Caki2 (cell line): Measurements from ENCODE around the gene TRPM4. TPM values are rescaled to one million over a fixed set of nuclear protein-coding genes. Genes with fewer than 3 reads are reported as not detected.
"Not testable (repeated sequence)": the region's sequence is repeated elsewhere in the genome, so short reads cannot be mapped to it uniquely, and the experiment has no call there.

Experiments
- DNase-seq: peaks from one replicate; pipeline ENCODE4 v3.0.0-alpha.2; 2015; ENCODE audit warnings: low read depth
- in situ Hi-C: cut with HindIII; loops from 2 replicates; pipeline ENCODE4 v1.10.0; 2016; ENCODE audit warnings: low sequenced_read_pairs, low pct_unique_long_range_greater_than_20kb, mixed read lengths
- total RNA-seq: library from RNA; depleted of rRNA; stranded (reverse); fragments of >200 nt; shearing (Covaris generic); gene quantifications from 2 replicates; pipeline ENCODE4 v1.2.3, GENCODE V29; 2014; ENCODE audit warnings: low replicate concordance

The TRPM4 gene
- total RNA-seq, 1 experiment from 2014 or later = 18.2 TPM

GRCh38 chr19:49167857-49168409 lies 10.3 kb downstream of the TRPM4 start:
- DNase-seq = no peak
- in situ Hi-C loops = no loop called here

GRCh38 chr19:49168421-49168820 lies 10.8 kb downstream of the TRPM4 start:
- in situ Hi-C loops = no loop called here
- DNase-seq = no peak

GRCh38 chr19:49173198-49173597 lies 15.6 kb downstream of the TRPM4 start:
- in situ Hi-C loops = no loop called here
- DNase-seq = no peak

- in situ Hi-C loops = no loop called here
- no peak for DNase-seq
Observed at GRCh38 chr19:49180659-49181058, 23.1 kb downstream of the TRPM4 start.

- in situ Hi-C loops, DNase-seq: not testable (repeated sequence)
Observed at GRCh38 chr19:49182010-49182847, 24.6 kb downstream of the TRPM4 start.

GRCh38 chr19:49182848-49183375 lies 25.3 kb downstream of the TRPM4 start:
- in situ Hi-C loops = no loop called here
- DNase-seq = no peak

GRCh38 chr19:49186108-49186507 lies 28.5 kb downstream of the TRPM4 start:
- in situ Hi-C loops = no loop called here
- no peak for DNase-seq

- in situ Hi-C loops = no loop called here
Observed at GRCh38 chr19:49188626-49189200, 31.1 kb downstream of the TRPM4 start.

GRCh38 chr19:49189259-49189658 lies 31.7 kb downstream of the TRPM4 start:
- in situ Hi-C loops = no loop called here
- no peak for DNase-seq

More at GRCh38 chr19:49188626-49189200, 31.1 kb downstream of the TRPM4 start:
- DNase-seq = no peak

GRCh38 chr19:49190781-49191180 lies 33.2 kb downstream of the TRPM4 start:
- in situ Hi-C loops = no loop called here
- no peak for DNase-seq

GRCh38 chr19:49193822-49194394 lies 36.3 kb downstream of the TRPM4 start:
- DNase-seq = no peak
- in situ Hi-C loops = no loop called here

- in situ Hi-C loops = no loop called here
- DNase-seq = no peak
Observed at GRCh38 chr19:49194408-49194807, 36.8 kb downstream of the TRPM4 start.

GRCh38 chr19:49196527-49197240 lies 39.1 kb downstream of the TRPM4 start:
- in situ Hi-C loops = no loop called here
- no peak for DNase-seq

GRCh38 chr19:49200238-49200862 lies 42.8 kb downstream of the TRPM4 start:
- no peak for DNase-seq
- in situ Hi-C loops = no loop called here

GRCh38 chr19:49201042-49201441 lies 43.5 kb downstream of the TRPM4 start:
- in situ Hi-C loops = no loop called here
- DNase-seq = no peak

GRCh38 chr19:49205114-49205513 lies 47.5 kb downstream of the TRPM4 start:
- no peak for DNase-seq
- in situ Hi-C loops = no loop called here

- DNase-seq, in situ Hi-C loops: not testable (repeated sequence)
Observed at GRCh38 chr19:49209502-49209901, 51.9 kb downstream of the TRPM4 start.
